Loucy (cell line): ENCODE data around the gene YTHDF1.

Experiments
- H2AFZ ChIP-seq: fragments of 200-600 bp; sonication (generic); 2 replicates; pipeline ENCODE4 v1.6.0; 2016; ENCODE audit warnings: antibody characterized with exemption, mild to moderate bottlenecking, low read length, moderate library complexity
- H3F3A ChIP-seq: fragments of 200-600 bp; 2 replicates; pipeline ENCODE4 v1.6.0; 2016; ENCODE audit warnings: antibody characterized with exemption, low read depth, mild to moderate bottlenecking
- H3K27me3 ChIP-seq: fragments of 200-600 bp; sonication (generic); 2 replicates; pipeline ENCODE4 v1.6.1; 2014; ENCODE audit warnings: low read length, mild to moderate bottlenecking; ENCODE audit not compliant: insufficient read depth, poor library complexity, severe bottlenecking
- H3K36me3 ChIP-seq: fragments of 200-600 bp; sonication (generic); 2 replicates; pipeline ENCODE4 v1.6.1; 2016; ENCODE audit warnings: low read length; ENCODE audit not compliant: insufficient read depth
- H3K4me1 ChIP-seq: fragments of 200-600 bp; sonication (generic); 2 replicates; pipeline ENCODE4 v1.5.1; 2014; ENCODE audit warnings: low read length, mild to moderate bottlenecking; ENCODE audit not compliant: insufficient read depth, poor library complexity, severe bottlenecking
- H3K4me2 ChIP-seq: fragments of 200-600 bp; sonication (generic); 2 replicates; pipeline ENCODE4 v1.6.0; 2014; ENCODE audit warnings: antibody characterized with exemption, low read length, low read depth, mild to moderate bottlenecking; ENCODE audit not compliant: poor library complexity, severe bottlenecking
- H3K4me3 ChIP-seq: fragments of 200-600 bp; sonication (generic); 2 replicates; pipeline ENCODE4 v1.5.1; 2014; ENCODE audit warnings: low read length, mild to moderate bottlenecking, mixed read lengths; ENCODE audit not compliant: poor library complexity, severe bottlenecking
- H3K79me2 ChIP-seq: fragments of 200-600 bp; sonication (generic); 2 replicates; pipeline ENCODE4 v1.6.1; 2014; ENCODE audit warnings: low read length; ENCODE audit not compliant: insufficient read depth
- H3K9ac ChIP-seq: fragments of 200-600 bp; sonication (generic); 2 replicates; pipeline ENCODE4 v1.6.0; 2014; ENCODE audit warnings: mild to moderate bottlenecking, low read depth, low read length, moderate library complexity; ENCODE audit not compliant: poor library complexity, severe bottlenecking
- H3K9me2 ChIP-seq: fragments of 200-600 bp; sonication (generic); replicated peaks from 2 replicates; pipeline ENCODE4 v1.6.1; 2016; ENCODE audit warnings: low read depth, low read length, mixed read lengths
- H3K9me3 ChIP-seq: fragments of 200-600 bp; sonication (generic); 2 replicates; pipeline ENCODE4 v1.6.1; 2014; ENCODE audit warnings: mild to moderate bottlenecking, antibody characterized with exemption, low read length, low read depth; ENCODE audit not compliant: insufficient read depth
- H4K20me1 ChIP-seq: fragments of 200-600 bp; sonication (generic); 2 replicates; pipeline ENCODE4 v1.6.0; 2014; ENCODE audit warnings: antibody characterized with exemption, low read length, mild to moderate bottlenecking; ENCODE audit not compliant: insufficient read depth, poor library complexity, severe bottlenecking
- EZH2phosphoT487 ChIP-seq: fragments of 200-600 bp; IDR thresholded peaks from 2 replicates; pipeline ENCODE4 v1.6.1; 2018; ENCODE audit warnings: antibody characterized with exemption, mild to moderate bottlenecking, moderate library complexity, borderline replicate concordance
- TF ChIP-seq, protein P1 (sequence below): fragments of 200-600 bp; sonication (generic); conservative IDR thresholded peaks from 2 replicates; pipeline ENCODE4 v1.5.1; 2014; ENCODE audit warnings: mild to moderate bottlenecking, antibody characterized with exemption, low read length

YTHDF1 gene

GRCh38 chr20:63257629-63258028 is 41.7 kb upstream of the YTHDF1 start:
- Histone ChIP-seq H3K4me1 (peaks cover 4% of the 10 kb centered on the region), H3K36me3 (no peaks in the 10 kb centered on the region), H3K4me3 (no peak overlapping the region), H3K9ac (no peak overlapping the region), H3K4me2 (no peak overlapping the region), H3F3A (no peaks in the 10 kb centered on the region), H3K9me3 (no peaks in the 10 kb centered on the region), H3K27me3 (no peaks in the 10 kb centered on the region), H3K9me2 (no peaks in the 10 kb centered on the region), H4K20me1 (no peaks in the 10 kb centered on the region), H2AFZ (no peak overlapping the region), H3K79me2 (no peaks in the 10 kb centered on the region)
- no peak for TF ChIP-seq EZH2phosphoT487
- TF ChIP-seq, protein P1, sequence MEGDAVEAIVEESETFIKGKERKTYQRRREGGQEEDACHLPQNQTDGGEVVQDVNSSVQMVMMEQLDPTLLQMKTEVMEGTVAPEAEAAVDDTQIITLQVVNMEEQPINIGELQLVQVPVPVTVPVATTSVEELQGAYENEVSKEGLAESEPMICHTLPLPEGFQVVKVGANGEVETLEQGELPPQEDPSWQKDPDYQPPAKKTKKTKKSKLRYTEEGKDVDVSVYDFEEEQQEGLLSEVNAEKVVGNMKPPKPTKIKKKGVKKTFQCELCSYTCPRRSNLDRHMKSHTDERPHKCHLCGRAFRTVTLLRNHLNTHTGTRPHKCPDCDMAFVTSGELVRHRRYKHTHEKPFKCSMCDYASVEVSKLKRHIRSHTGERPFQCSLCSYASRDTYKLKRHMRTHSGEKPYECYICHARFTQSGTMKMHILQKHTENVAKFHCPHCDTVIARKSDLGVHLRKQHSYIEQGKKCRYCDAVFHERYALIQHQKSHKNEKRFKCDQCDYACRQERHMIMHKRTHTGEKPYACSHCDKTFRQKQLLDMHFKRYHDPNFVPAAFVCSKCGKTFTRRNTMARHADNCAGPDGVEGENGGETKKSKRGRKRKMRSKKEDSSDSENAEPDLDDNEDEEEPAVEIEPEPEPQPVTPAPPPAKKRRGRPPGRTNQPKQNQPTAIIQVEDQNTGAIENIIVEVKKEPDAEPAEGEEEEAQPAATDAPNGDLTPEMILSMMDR: no peak

- Histone ChIP-seq H3K4me3 (no peak overlapping the region), H3K9ac (no peak overlapping the region), H3K27me3 (no peaks in the 10 kb centered on the region), H3K9me3 (no peaks in the 10 kb centered on the region), H4K20me1 (no peaks in the 10 kb centered on the region), H3K4me1 (no peaks in the 10 kb centered on the region), H3K4me2 (no peak overlapping the region), H3K9me2 (no peaks in the 10 kb centered on the region), H3K36me3 (no peaks in the 10 kb centered on the region), H3K79me2 (no peaks in the 10 kb centered on the region), H3F3A (no peaks in the 10 kb centered on the region), H2AFZ (no peak overlapping the region)
- TF ChIP-seq EZH2phosphoT487: no peak
- TF ChIP-seq, protein P1: no peak
These were observed 41.0 kb upstream of the YTHDF1 start for GRCh38 chr20:63256954-63257353.

GRCh38 chr20:63255931-63256704 is 40.2 kb upstream of the YTHDF1 start:
- Histone ChIP-seq H3K4me2 (no peak overlapping the region), H3K4me1 (no peaks in the 10 kb centered on the region), H3K36me3 (no peaks in the 10 kb centered on the region), H3K79me2 (no peaks in the 10 kb centered on the region), H4K20me1 (no peaks in the 10 kb centered on the region), H2AFZ (no peak overlapping the region), H3K27me3 (no peaks in the 10 kb centered on the region), H3K9me3 (no peaks in the 10 kb centered on the region), H3F3A (no peaks in the 10 kb centered on the region), H3K9me2 (no peaks in the 10 kb centered on the region), H3K4me3 (no peak overlapping the region), H3K9ac (no peak overlapping the region)
- TF ChIP-seq, protein P1: no peak
- TF ChIP-seq EZH2phosphoT487: no peak
